B cell (primary cell): ENCODE measurements around the gene SELENOF. TPM values are rescaled to one million over a fixed set of nuclear protein-coding genes. Genes with fewer than 3 reads are reported as not detected.

Source experiments
- ATAC-seq: fragments of 200-7000 bp; cut with Tn5 transposase; one replicate; pipeline ENCODE4 v1.10.0; 2021; ENCODE audit warnings: low read depth, mild to moderate bottlenecking, moderate number of reproducible peaks, moderate library complexity
- CTCF ChIA-PET: fragments of 350-600 bp; sonication (Branson Sonifier 250); formaldehyde crosslinking; loops from one replicate; lab custom pipeline; 2021; ENCODE audit warnings: antibody characterized with exemption, inconsistent platforms; lab: Charles Lee
- POLR2A ChIA-PET: fragments of 350-600 bp; sonication (Branson Sonifier 250); formaldehyde crosslinking; loops from one replicate; lab custom pipeline; 2021; ENCODE audit warnings: antibody characterized with exemption; lab: Charles Lee
- DNase-seq: peaks from one replicate; pipeline ENCODE4 v3.0.0; 2013
- H2AFZ ChIP-seq: 2 replicates; pipeline ENCODE4 v1.6.1; 2012; ENCODE audit warnings: mild to moderate bottlenecking, low read depth, low read length; ENCODE audit not compliant: insufficient read depth, poor library complexity, severe bottlenecking
- H3K27ac ChIP-seq, 2 donors: 1 replicate in 1 of 2; 2 replicates in 1 of 2; pipeline ENCODE4 v1.5.1; 2012 to 2013; ENCODE audit warnings: low read length in 2 of 2, mild to moderate bottlenecking in 2 of 2, moderate library complexity in 1 of 2
- H3K27me3 ChIP-seq, 4 experiments: fragments of 200-600 bp in 1 of 4; sonication (generic) in 1 of 4; replicated peaks in 1 of 4; 1 replicate in 2 of 4; 2 replicates in 2 of 4; pipeline versions ENCODE4 v1.6.1 to v1.7.0; 2013 to 2016; ENCODE audit warnings: low read length in 3 of 4, mild to moderate bottlenecking in 2 of 4, mixed read lengths in 1 of 4, moderate library complexity in 1 of 4; ENCODE audit not compliant: insufficient read depth in 4 of 4, control insufficient read depth in 3 of 4; ENCODE audit errors: control extremely low read depth in 1 of 4
- H3K36me3 ChIP-seq, 2 experiments: replicated peaks in 1 of 2; 1 replicate in 1 of 2; 2 replicates in 1 of 2; pipeline versions ENCODE4 v1.6.1 to v1.7.1; 2013; ENCODE audit warnings: low read length in 1 of 2; ENCODE audit not compliant: insufficient read depth in 2 of 2, control insufficient read depth in 1 of 2; ENCODE audit errors: control extremely low read depth in 1 of 2, extremely low read depth in 1 of 2
- H3K4me1 ChIP-seq, 2 donors: fragments of 200-600 bp in 1 of 2; sonication (generic) in 1 of 2; 1 replicate in 1 of 2; 2 replicates in 1 of 2; pipeline versions ENCODE4 v1.5.1 to v1.6.1; 2013 to 2017; ENCODE audit warnings: low read length in 2 of 2; ENCODE audit not compliant: control insufficient read depth in 2 of 2, insufficient read depth in 2 of 2
- H3K4me2 ChIP-seq: replicated peaks from 2 replicates; pipeline ENCODE3; 2012; ENCODE audit warnings: mild to moderate bottlenecking, low read depth, low read length; ENCODE audit not compliant: poor library complexity, severe bottlenecking
- H3K4me3 ChIP-seq, 5 experiments: fragments of 200-600 bp in 1 of 5; sonication (generic) in 1 of 5; 1 replicate in 3 of 5; 2 replicates in 2 of 5; pipeline versions ENCODE4 v1.5.1 to v1.7.0; 2011 to 2016; ENCODE audit warnings: low read length in 4 of 5, mild to moderate bottlenecking in 4 of 5, low read depth in 2 of 5, control low read depth in 1 of 5, moderate library complexity in 1 of 5; ENCODE audit not compliant: insufficient read depth in 1 of 5; ENCODE audit errors: control extremely low read depth in 1 of 5, extremely low read depth in 1 of 5
- H3K79me2 ChIP-seq: fragments of 200-600 bp; sonication (generic); one replicate; pipeline ENCODE4 v1.6.0; 2016; ENCODE audit warnings: low read length; ENCODE audit not compliant: control insufficient read depth, insufficient read depth
- H3K9ac ChIP-seq: fragments of 200-600 bp; sonication (generic); 2 replicates; pipeline ENCODE4 v1.6.1; 2017; ENCODE audit warnings: mild to moderate bottlenecking, low read length, moderate library complexity
- H3K9me3 ChIP-seq, 3 donors: one replicate each; pipeline versions ENCODE4 v1.6.1 to v1.7.1; 2013; ENCODE audit warnings: low read length in 2 of 3; ENCODE audit not compliant: control insufficient read depth in 2 of 3, insufficient read depth in 1 of 3; ENCODE audit errors: control extremely low read depth in 1 of 3
- H4K20me1 ChIP-seq: 2 replicates; pipeline ENCODE4 v1.6.0; 2012; ENCODE audit warnings: mild to moderate bottlenecking, low read length; ENCODE audit not compliant: insufficient read depth, control insufficient read depth, poor library complexity, severe bottlenecking
- H3K27ac Mint-ChIP-seq: one replicate; pipeline ENCODE4 v1.8.0; 2021; ENCODE audit warnings: mixed read lengths
- H3K27me3 Mint-ChIP-seq: one replicate; pipeline ENCODE4 v1.8.0; 2021; ENCODE audit warnings: mixed read lengths
- H3K4me1 Mint-ChIP-seq: one replicate; pipeline ENCODE4 v1.8.0; 2021; ENCODE audit warnings: mixed read lengths
- H3K4me3 Mint-ChIP-seq: one replicate; pipeline ENCODE4 v1.8.0; 2021; ENCODE audit warnings: mixed read lengths
- H3K9me3 Mint-ChIP-seq: one replicate; pipeline ENCODE4 v1.8.0; 2022; ENCODE audit warnings: mixed read lengths; ENCODE audit not compliant: insufficient read depth
- CTCF ChIP-seq: fragments of 200-600 bp; IDR thresholded peaks from one replicate; pipeline ENCODE4 v1.8.0; 2022; ENCODE audit warnings: antibody characterized with exemption, mild to moderate bottlenecking
- EZH2 ChIP-seq: IDR thresholded peaks from 2 replicates; pipeline ENCODE4 v1.6.1; 2012; ENCODE audit warnings: borderline replicate concordance, low read depth, mild to moderate bottlenecking, moderate library complexity, low read length; ENCODE audit not compliant: insufficient read depth, poor library complexity, severe bottlenecking
- WGBS: methylation state at CpG from one replicate; pipeline ENCODE4 v1.1.5; 2013; ENCODE audit warnings: missing lambda C conversion rate; ENCODE audit not compliant: insufficient coverage; 5-methylcytosine and 5-hydroxymethylcytosine counted together
- intact Hi-C: fragments of 100-400 bp; cut with micrococcal nuclease; formaldehyde crosslinking; loops from one replicate; pipeline ENCODE4 v1.10.0; 2022
- polyA plus RNA-seq: library from polyadenylated mRNA; depleted of rRNA; stranded (reverse); fragments of >200 nt; gene quantifications from 2 replicates; pipeline ENCODE4 v1.2.3, GENCODE V29; 2012
- total RNA-seq, 2 donors: library from RNA; stranded (reverse); fragments of 120-200 nt in 1 of 2; gene quantifications; 1 replicate in 1 of 2; 2 replicates in 1 of 2; pipeline versions ENCODE4 v1.2.3 to v1.2.4, GENCODE V29; 2013 to 2022

The SELENOF gene
- total and polyA plus RNA-seq, 2 donors (not counting 1 experiment from before 2014, with no cell fraction given) = 113 to 185 TPM

GRCh38 chr1:86914601-86914997 lies 673 bp upstream of the SELENOF start, which contains the start of gene HS2ST1:
Gene HS2ST1, plus strand, starts transcription at chr1:86914635.
- peak within 1 kb of the TSS; percentile 87 for H3K4me2 ChIP-seq
- peaks cover 88% of the 10 kb centered on the region for H3K79me2 ChIP-seq
- no peak within 1 kb of the TSS for H3K4me3 Mint-ChIP-seq
- H3K9me3 Mint-ChIP-seq = no peaks in the 10 kb centered on the region
- TF ChIP-seq EZH2 (no peak), CTCF (no peak)
- H3K36me3 ChIP-seq = peaks cover 8 to 10% of the 10 kb centered on the region in 2 experiments
- peaks cover 43% of the 10 kb centered on the region for H3K4me1 Mint-ChIP-seq
- peak within 1 kb of the TSS; percentile 93 for H3K9ac ChIP-seq
- no peak within 1 kb of the TSS for H3K27ac Mint-ChIP-seq
- H3K4me1 ChIP-seq = peaks cover 31 to 33% of the 10 kb centered on the region in 2 donors
- H2AFZ ChIP-seq = peak within 1 kb of the TSS; percentile 92
- POLR2A ChIA-PET = interaction anchor here (0.6 to 3.5 kb wide), 5 partner anchors 51 to 420 kb away, joined by 3 to 20 read pairs (median 5); partner anchors contain the start of gene SH3GLB1
- no peak for ATAC-seq
- intact Hi-C loops = loop anchor here (1.0 to 5.0 kb wide), 7 partner anchors 47 to 1976 kb away; partner anchors contain the start of genes BCL10, GTF2B, ODF2L and SH3GLB1
- under 1% methylated on average over 44 of the region's 45 CpGs for WGBS
- no peaks in the 10 kb centered on the region for H3K27me3 Mint-ChIP-seq
- CTCF ChIA-PET = interaction anchor here (1.0 to 4.1 kb wide), 6 partner anchors 14 to 169 kb away, joined by 3 to 38 read pairs (median 8); no protein-coding TSS in a partner anchor
- H3K4me3 ChIP-seq = peak within 1 kb of the TSS; percentile 91 to 100 (median 94)
- no peak for DNase-seq
- H3K9me3 ChIP-seq = no peaks in the 10 kb centered on the region
- H3K27me3 ChIP-seq = no peaks in the 10 kb centered on the region
- peak within 1 kb of the TSS; percentile 94 to 97 for H3K27ac ChIP-seq
- H4K20me1 ChIP-seq = peaks cover 49% of the 10 kb centered on the region

- no peaks in the 10 kb centered on the region for H3K27me3 ChIP-seq
- H3K4me3 Mint-ChIP-seq = no peak overlapping the region
- peaks cover 54% of the 10 kb centered on the region for H3K4me1 Mint-ChIP-seq
- no peaks in the 10 kb centered on the region for H3K27me3 Mint-ChIP-seq
- peak overlapping the region; percentile 90 for H2AFZ ChIP-seq
- H3K9me3 ChIP-seq = no peaks in the 10 kb centered on the region
- H3K36me3 ChIP-seq = peaks cover 11 to 19% of the 10 kb centered on the region in 2 experiments
- H4K20me1 ChIP-seq = peaks cover 61% of the 10 kb centered on the region
- 0% methylated on average over 10 of the region's 17 CpGs for WGBS
- peak overlapping the region; percentile 94 to 97 for H3K27ac ChIP-seq
- peak overlapping the region; percentile 93 for H3K9ac ChIP-seq
- ChIA-PET POLR2A (interaction anchor here (0.5 to 3.5 kb wide), 4 partner anchors 31 to 209 kb away, joined by 5 to 20 read pairs (median 8); partner anchors contain the start of gene SH3GLB1), CTCF (interaction anchor here (1.0 to 4.1 kb wide), 8 partner anchors 12 to 416 kb away, joined by 3 to 38 read pairs (median 4); no protein-coding TSS in a partner anchor)
- no peak for TF ChIP-seq CTCF
- no peak for TF ChIP-seq EZH2
- peak overlapping the region; percentile 85 to 100 (median 94) for H3K4me3 ChIP-seq
- no peaks in the 10 kb centered on the region for H3K9me3 Mint-ChIP-seq
- peaks cover 89% of the 10 kb centered on the region for H3K79me2 ChIP-seq
- intact Hi-C loops = loop anchor here (5.0 kb wide), 3 partner anchors 46 to 1636 kb away; partner anchors contain the start of gene BCL10
- peak; percentile 72 for DNase-seq
- H3K4me2 ChIP-seq = peak overlapping the region; percentile 76
- ATAC-seq = no peak
- H3K4me1 ChIP-seq = peaks cover 32 to 41% of the 10 kb centered on the region in 2 donors
- H3K27ac Mint-ChIP-seq = no peak overlapping the region
Measured at GRCh38 chr1:86913399-86913895, 479 bp downstream of the SELENOF start.
